HG03060 (cell line): ENCODE data around the gene KDM6A.

Source experiments
- ATAC-seq: cut with Tn5 transposase; IDR thresholded peaks from one replicate; pipeline ENCODE4 v1.9.1; 2021; ENCODE audit warnings: low read depth, moderate number of reproducible peaks; ENCODE audit not compliant: unreplicated experiment

Gene KDM6A

GRCh38 chrX:45154462-45154861 lies 281.5 kb downstream of the KDM6A start:
- ATAC-seq = no peak

- no peak for ATAC-seq
Observed at GRCh38 chrX:45157647-45158046, 284.7 kb downstream of the KDM6A start.
